Progenitor cell of endocrine pancreas (in vitro differentiated cells): ENCODE measurements around the gene TSPYL6. TPM values are rescaled to one million over a fixed set of nuclear protein-coding genes. Genes with fewer than 3 reads are reported as not detected.
"Not testable (repeated sequence)": the region's sequence is repeated elsewhere in the genome, so short reads cannot be mapped to it uniquely, and the experiment has no call there.

Experiments used
- DNase-seq: peaks from one replicate; pipeline ENCODE4 v3.0.0; 2021; ENCODE audit warnings: low spot score; ENCODE audit not compliant: unreplicated experiment
- H3K27ac Mint-ChIP-seq: 2 replicates; pipeline ENCODE4 v1.8.0; 2021; ENCODE audit warnings: mild to moderate bottlenecking, moderate library complexity, mixed read lengths
- H3K27me3 Mint-ChIP-seq: 2 replicates; pipeline ENCODE4 v1.8.0; 2021; ENCODE audit warnings: mixed read lengths
- H3K36me3 Mint-ChIP-seq: 2 replicates; pipeline ENCODE4 v1.8.0; 2022; ENCODE audit warnings: mixed read lengths; ENCODE audit not compliant: insufficient read depth
- H3K4me1 Mint-ChIP-seq: 2 replicates; pipeline ENCODE4 v1.8.0; 2021; ENCODE audit warnings: low read depth, mixed read lengths
- H3K4me3 Mint-ChIP-seq: 2 replicates; pipeline ENCODE4 v1.8.0; 2021; ENCODE audit warnings: low read depth, mild to moderate bottlenecking, moderate library complexity, mixed read lengths
- H3K9me3 Mint-ChIP-seq: 2 replicates; pipeline ENCODE4 v1.8.0; 2021; ENCODE audit warnings: low read depth, mixed read lengths
- long read RNA-seq: library from polyadenylated mRNA; unstranded; transcript quantifications from one replicate; pipeline ENCODE4 v2.0.0, GENCODE V29; 2020
- total RNA-seq: library from RNA; stranded (reverse); gene quantifications from 2 replicates; pipeline ENCODE4 v1.2.1, GENCODE V29; 2021
- TF ChIP-seq, protein P1 (sequence below): fragments of 200-600 bp; sonication (generic); IDR thresholded peaks from one replicate; pipeline ENCODE4 v1.5.0; 2021; ENCODE audit warnings: antibody characterized with exemption, mild to moderate bottlenecking; ENCODE audit not compliant: unreplicated experiment

Gene TSPYL6
- total RNA-seq, result not detected in 2 replicates
- long read RNA-seq, result 0 reads

DNA sequence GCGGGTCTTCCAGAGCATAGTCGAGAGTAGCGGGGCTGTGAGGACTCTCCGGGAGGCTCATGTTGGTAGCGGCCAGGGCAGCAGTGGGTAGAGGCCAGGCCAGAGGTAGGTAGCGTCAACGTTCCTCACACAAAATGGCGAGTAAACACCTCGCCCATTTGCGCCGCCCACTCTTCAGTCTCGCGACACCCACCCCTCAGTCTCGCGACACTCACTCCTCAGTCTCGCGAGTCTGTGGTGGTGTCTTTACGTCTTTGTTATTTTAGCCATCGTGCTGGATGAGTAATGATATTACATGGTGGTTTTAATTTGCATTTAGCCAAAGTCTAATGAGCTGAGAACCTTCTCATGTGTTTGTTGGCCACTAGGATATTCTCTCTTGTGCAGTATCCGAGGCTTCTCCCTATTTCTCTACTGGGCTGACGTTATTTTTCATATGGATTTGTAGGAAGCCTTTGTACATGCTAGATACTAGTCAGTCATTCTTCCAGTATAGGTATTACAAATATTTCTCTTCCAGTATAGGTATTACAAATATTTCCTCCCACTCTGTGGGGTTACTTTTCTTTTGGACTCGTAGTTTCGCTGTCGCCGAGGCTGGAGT is at the start of gene TSPYL6:
TSPYL6 (minus strand) TSS at position 139 of the 604 bp plus-strand sequence; CDS start at position 61, 78 bp downstream.
- Mint-ChIP-seq H3K27me3 (no peaks in the 10 kb centered on the region), H3K4me1 (peaks cover 2% of the 10 kb centered on the region), H3K36me3 (peaks cover 4% of the 10 kb centered on the region), H3K9me3 (no peaks in the 10 kb centered on the region), H3K27ac (no peak within 1 kb of the TSS), H3K4me3 (no peak within 1 kb of the TSS)
- TF ChIP-seq, protein P1, sequence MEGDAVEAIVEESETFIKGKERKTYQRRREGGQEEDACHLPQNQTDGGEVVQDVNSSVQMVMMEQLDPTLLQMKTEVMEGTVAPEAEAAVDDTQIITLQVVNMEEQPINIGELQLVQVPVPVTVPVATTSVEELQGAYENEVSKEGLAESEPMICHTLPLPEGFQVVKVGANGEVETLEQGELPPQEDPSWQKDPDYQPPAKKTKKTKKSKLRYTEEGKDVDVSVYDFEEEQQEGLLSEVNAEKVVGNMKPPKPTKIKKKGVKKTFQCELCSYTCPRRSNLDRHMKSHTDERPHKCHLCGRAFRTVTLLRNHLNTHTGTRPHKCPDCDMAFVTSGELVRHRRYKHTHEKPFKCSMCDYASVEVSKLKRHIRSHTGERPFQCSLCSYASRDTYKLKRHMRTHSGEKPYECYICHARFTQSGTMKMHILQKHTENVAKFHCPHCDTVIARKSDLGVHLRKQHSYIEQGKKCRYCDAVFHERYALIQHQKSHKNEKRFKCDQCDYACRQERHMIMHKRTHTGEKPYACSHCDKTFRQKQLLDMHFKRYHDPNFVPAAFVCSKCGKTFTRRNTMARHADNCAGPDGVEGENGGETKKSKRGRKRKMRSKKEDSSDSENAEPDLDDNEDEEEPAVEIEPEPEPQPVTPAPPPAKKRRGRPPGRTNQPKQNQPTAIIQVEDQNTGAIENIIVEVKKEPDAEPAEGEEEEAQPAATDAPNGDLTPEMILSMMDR, result no peak
- no peak for DNase-seq

DNA sequence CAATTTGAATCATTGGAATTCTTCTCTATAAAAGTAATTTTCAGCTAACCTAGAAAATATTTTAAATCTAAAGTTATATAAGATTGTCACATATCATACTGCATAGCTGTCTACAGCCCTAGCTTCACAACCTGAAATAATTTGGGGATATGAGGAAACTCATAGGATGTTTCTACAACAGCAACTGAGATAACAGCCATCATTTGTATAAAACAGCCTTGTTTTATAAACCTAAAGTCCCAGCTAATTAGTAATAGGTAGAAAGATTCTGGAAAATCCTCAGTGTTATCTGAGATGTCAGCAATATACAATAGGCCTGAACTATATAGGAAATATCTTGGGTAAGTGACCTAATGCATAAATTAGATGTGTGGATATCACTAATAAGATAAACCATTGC is 47.6 kb upstream of the TSPYL6 start:
- TF ChIP-seq, protein P1, result no peak
- no peaks in the 10 kb centered on the region for H3K9me3 Mint-ChIP-seq

DNA sequence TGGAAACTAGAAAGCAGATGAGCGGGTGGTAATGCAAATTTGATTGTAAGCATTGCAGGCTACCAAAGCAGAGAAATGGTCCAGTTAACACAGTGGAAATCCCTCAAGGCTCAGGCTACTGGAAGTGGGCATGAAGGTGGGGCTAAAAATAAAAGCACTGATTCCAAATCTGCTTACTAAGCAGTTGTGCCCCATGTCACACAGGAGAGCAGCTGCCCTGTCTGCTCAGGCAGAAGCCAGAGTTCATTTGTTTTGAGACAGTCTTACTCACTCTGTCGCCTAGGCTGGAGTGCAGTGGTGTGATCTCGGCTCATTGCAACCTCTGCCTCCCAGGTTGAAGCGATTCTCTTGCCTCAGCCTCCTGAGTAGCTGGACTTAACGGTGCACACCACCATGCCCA is 42.5 kb upstream of the TSPYL6 start:
- Mint-ChIP-seq H3K9me3 (no peaks in the 10 kb centered on the region), H3K27me3 (peaks cover 3% of the 10 kb centered on the region), H3K4me3 (no peak overlapping the region), H3K36me3 (no peaks in the 10 kb centered on the region), H3K27ac (no peak overlapping the region), H3K4me1 (no peaks in the 10 kb centered on the region)
- TF ChIP-seq, protein P1, result no peak
- no peak for DNase-seq

More for the DNA sequence above, 47.6 kb upstream of the TSPYL6 start:
- Mint-ChIP-seq H3K4me3 (no peak overlapping the region), H3K27me3 (peaks cover 3% of the 10 kb centered on the region), H3K36me3 (no peaks in the 10 kb centered on the region), H3K27ac (no peak overlapping the region), H3K4me1 (no peaks in the 10 kb centered on the region)
- no peak for DNase-seq

DNA sequence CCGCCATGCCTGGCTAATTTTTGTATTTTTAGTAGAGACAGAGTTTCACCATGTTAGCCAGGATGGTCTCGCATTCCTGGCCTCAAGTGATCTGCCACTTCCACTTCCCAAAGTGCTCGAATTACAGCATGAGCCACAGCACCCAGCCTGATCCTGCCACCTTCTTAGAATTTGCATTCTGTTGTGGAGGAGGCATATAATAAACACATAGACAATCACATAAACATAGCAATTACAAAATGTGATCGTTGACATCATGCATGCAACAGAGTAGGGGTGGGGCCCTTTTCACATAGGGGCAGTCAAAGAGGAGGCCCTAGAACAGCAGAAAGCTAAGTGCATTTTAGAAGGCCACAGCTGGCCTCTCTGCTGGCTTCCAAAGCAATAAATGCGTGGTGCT is 39.9 kb upstream of the TSPYL6 start:
- Mint-ChIP-seq H3K4me1 (no peaks in the 10 kb centered on the region), H3K36me3 (no peaks in the 10 kb centered on the region), H3K4me3 (no peak overlapping the region), H3K27ac (no peak overlapping the region), H3K9me3 (no peaks in the 10 kb centered on the region), H3K27me3 (peaks cover 15% of the 10 kb centered on the region)
- TF ChIP-seq, protein P1, result no peak
- no peak for DNase-seq

DNA sequence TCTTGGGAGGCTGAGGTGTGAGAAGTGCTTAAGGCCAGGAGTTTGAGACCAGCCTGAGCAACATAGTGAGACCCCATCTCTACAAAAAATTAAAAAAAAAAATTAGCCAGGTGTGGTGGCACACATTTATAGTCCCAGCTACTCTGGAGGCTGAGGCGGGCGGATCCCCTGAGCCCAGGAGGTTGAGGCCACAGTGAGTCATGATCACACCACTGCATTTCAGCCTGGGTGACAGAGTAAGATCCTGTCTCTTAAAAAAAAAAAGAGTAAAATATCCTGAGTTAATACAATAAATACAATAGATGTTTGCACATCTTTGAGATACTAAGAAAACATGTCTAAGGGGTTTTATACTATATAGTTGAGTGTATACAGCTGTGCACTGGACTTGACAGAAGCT is 38.6 kb upstream of the TSPYL6 start:
- not testable (repeated sequence) for H3K36me3 Mint-ChIP-seq, H3K27ac Mint-ChIP-seq, DNase-seq, H3K4me1 Mint-ChIP-seq, H3K9me3 Mint-ChIP-seq, H3K4me3 Mint-ChIP-seq
- H3K27me3 Mint-ChIP-seq, result peaks cover 24% of the 10 kb centered on the region

- Mint-ChIP-seq H3K9me3 (no peaks in the 10 kb centered on the region), H3K36me3 (no peaks in the 10 kb centered on the region), H3K27me3 (peaks cover 40% of the 10 kb centered on the region), H3K27ac (no peak overlapping the region), H3K4me3 (no peak overlapping the region), H3K4me1 (no peaks in the 10 kb centered on the region)
- no peak for DNase-seq
- TF ChIP-seq, protein P1, result no peak
Measured at GRCh38 chr2:54290356-54291025, 34.5 kb upstream of the TSPYL6 start.
